ENCODE data around the gene ID4.
A peak's percentile ranks its signal among the peaks of the same experiment; 100 is the strongest.

Gene ID4

GRCh38 chr6:19812512-19813119, 24.6 kb upstream of the ID4 start:
- no peak for TF ChIP-seq ZFX (IDR thresholded peaks at IDR 0.05)
- TF ChIP-seq, protein P1, sequence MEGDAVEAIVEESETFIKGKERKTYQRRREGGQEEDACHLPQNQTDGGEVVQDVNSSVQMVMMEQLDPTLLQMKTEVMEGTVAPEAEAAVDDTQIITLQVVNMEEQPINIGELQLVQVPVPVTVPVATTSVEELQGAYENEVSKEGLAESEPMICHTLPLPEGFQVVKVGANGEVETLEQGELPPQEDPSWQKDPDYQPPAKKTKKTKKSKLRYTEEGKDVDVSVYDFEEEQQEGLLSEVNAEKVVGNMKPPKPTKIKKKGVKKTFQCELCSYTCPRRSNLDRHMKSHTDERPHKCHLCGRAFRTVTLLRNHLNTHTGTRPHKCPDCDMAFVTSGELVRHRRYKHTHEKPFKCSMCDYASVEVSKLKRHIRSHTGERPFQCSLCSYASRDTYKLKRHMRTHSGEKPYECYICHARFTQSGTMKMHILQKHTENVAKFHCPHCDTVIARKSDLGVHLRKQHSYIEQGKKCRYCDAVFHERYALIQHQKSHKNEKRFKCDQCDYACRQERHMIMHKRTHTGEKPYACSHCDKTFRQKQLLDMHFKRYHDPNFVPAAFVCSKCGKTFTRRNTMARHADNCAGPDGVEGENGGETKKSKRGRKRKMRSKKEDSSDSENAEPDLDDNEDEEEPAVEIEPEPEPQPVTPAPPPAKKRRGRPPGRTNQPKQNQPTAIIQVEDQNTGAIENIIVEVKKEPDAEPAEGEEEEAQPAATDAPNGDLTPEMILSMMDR (conservative IDR thresholded peaks at IDR 0.05) = peak; percentile 84
- no peak overlapping the region for H3K27ac ChIP-seq

DNA sequence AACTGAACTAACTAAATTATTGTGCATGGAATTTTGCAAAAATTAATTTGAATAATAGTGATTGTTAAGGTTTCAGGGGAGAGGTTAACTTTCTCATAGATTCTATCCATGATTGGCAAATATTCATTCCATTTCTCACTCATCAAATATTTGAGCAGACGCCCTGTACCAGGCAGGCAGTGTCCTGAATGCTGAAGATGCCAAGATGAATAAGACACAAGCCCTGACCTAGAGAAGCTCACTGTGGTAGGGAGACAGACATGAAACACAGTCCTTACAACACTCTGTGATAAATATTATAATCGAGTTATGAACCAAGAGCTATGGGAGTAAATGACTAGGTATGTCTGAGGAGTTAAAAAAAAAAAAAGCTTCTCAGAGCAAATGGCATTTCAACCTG, 18.4 kb upstream of the ID4 start:
- TF ChIP-seq ZFX (IDR thresholded peaks at IDR 0.05) = no peak
- TF ChIP-seq, protein P1 (conservative IDR thresholded peaks at IDR 0.05) = no peak

GRCh38 chr6:19824058-19824807, 12.9 kb upstream of the ID4 start:
- no peak overlapping the region for H3K27ac ChIP-seq
- no peak for TF ChIP-seq ZFX (IDR thresholded peaks at IDR 0.05)

More for the DNA sequence above, 18.4 kb upstream of the ID4 start:
- H3K27ac ChIP-seq = no peak overlapping the region

DNA sequence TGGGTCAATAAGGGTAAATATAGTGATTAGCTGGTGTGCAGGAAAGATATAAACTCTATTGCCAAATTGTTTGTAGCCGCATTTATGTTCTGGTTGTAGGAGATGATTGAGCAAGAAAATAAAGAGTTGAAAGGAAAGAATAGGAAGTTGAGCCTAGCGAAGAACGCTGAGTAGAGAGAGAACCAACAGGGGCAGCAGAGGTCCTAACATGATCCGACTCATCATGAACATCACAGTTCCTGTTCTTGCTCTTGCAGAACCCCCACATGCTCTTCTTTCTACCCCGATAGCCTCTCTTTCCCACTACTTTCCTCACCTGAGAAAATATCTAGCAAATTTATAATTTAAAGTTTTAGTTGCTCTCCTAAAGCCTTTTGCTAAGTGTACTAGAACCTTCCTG, 9.9 kb upstream of the ID4 start:
- no peak overlapping the region for H3K27ac ChIP-seq
- no peak for TF ChIP-seq ZFX (IDR thresholded peaks at IDR 0.05)
- TF ChIP-seq, protein P1 (conservative IDR thresholded peaks at IDR 0.05) = no peak

DNA sequence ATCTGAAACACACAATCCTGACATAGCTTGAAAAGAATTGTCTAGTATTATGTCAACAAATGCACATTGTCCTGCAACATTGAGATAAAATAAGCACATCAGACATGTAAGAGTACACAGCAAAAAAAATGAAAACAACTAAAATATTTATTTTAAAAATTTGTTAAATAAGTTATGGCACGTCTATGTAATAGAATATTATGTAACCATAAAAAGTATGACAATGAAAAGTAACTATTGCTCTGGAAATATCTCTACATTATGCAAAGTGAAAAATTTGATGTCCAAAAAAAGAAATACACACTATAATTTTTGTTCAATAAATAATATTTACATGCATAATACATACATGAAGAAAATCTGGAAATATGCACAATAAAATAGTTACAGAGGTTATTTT, 9.3 kb upstream of the ID4 start:
- H3K27ac ChIP-seq = no peak overlapping the region
- TF ChIP-seq, protein P1 (conservative IDR thresholded peaks at IDR 0.05) = no peak
- no peak for TF ChIP-seq ZFX (IDR thresholded peaks at IDR 0.05)

DNA sequence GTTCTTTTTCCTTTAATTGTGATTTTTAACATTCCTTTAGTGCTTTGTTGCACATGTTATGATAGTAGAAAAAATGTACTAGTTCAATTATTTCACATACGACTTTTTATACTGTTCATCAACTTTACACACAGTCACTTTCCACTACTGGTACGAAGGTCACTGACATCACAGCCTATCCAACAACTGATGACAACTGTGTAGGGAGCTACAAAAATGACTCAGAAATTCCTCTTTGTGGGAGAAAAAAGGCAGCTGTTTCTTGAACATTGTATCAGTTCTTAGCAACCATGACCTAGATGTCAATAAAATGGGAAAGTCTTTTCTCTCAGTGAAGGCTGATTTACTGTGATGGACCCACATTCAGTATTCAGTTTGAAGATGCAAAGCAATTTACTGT, 7.0 kb upstream of the ID4 start:
- TF ChIP-seq, protein P1 (conservative IDR thresholded peaks at IDR 0.05) = no peak
- TF ChIP-seq ZFX (IDR thresholded peaks at IDR 0.05) = no peak
- no peak overlapping the region for H3K27ac ChIP-seq

DNA sequence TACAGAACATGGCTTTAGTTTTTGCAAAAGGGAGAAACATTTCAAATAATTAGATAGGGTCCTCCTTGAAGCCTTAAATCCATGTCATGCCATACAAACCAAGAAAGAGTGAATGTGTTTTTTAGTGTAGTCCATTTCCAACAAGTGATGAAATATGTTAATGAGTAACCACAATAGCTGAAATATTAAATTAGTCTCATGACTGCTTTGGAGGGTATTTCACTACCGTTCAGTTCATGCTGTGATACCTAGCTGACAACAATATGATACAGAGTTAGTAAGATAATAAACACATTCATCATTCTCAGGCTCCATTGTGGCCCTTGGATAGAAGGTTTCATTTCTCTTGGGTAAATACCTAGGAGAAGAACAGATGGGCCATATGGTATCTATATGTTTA, 5.8 kb upstream of the ID4 start:
- no peak for TF ChIP-seq ZFX (IDR thresholded peaks at IDR 0.05)
- TF ChIP-seq, protein P1 (conservative IDR thresholded peaks at IDR 0.05) = no peak
- no peak overlapping the region for H3K27ac ChIP-seq
